Measurements from ENCODE around the gene PPP1R13B.

GRCh38 chr14:103695296-103696069 is 151.9 kb downstream of the PPP1R13B start:
- TF ChIP-seq CTCF (conservative IDR thresholded peaks at IDR 0.05) (no peak), EZH2 (IDR thresholded peaks at IDR 0.05; ENCODE audit: low read depth) (no peak)

Data from PC-9 (cell line).